Activated CD4-positive, alpha-beta T cell treated with anti-CD3 and anti-CD28 coated beads, Interleukin-2, amount 10 ng/mL, durations not matched to agents 24 days and 14 days (primary cell): ENCODE data around the gene CFAP100. TPM values are rescaled to one million over a fixed set of nuclear protein-coding genes. Genes with fewer than 3 reads are reported as not detected.

ENCODE experiments used
- DNase-seq: peaks from one replicate; pipeline ENCODE4 v3.0.0; 2022
- H3K27ac Mint-ChIP-seq: one replicate; pipeline ENCODE4 v1.8.0; 2022; ENCODE audit warnings: mild to moderate bottlenecking, mixed read lengths
- H3K27me3 Mint-ChIP-seq: one replicate; pipeline ENCODE4 v1.8.0; 2022; ENCODE audit warnings: mixed read lengths
- H3K36me3 Mint-ChIP-seq: one replicate; pipeline ENCODE4 v1.8.0; 2022; ENCODE audit warnings: low read depth, mild to moderate bottlenecking, mixed read lengths
- H3K4me1 Mint-ChIP-seq: one replicate; pipeline ENCODE4 v1.8.0; 2021; ENCODE audit warnings: mixed read lengths
- H3K4me3 Mint-ChIP-seq: one replicate; pipeline ENCODE4 v1.8.0; 2022; ENCODE audit warnings: mild to moderate bottlenecking, moderate library complexity, mixed read lengths
- H3K9me3 Mint-ChIP-seq: one replicate; pipeline ENCODE4 v1.8.0; 2021; ENCODE audit warnings: mixed read lengths
- intact Hi-C: fragments of 100-400 bp; cut with micrococcal nuclease; formaldehyde crosslinking; loops from one replicate; pipeline ENCODE4 v1.15.1; 2023
- total RNA-seq: library from RNA; stranded (reverse); gene quantifications from 2 replicates; pipeline ENCODE4 v1.2.3, GENCODE V29; 2022

CFAP100 gene
- total RNA-seq, 1 donor from 2014 or later, result not detected

DNA sequence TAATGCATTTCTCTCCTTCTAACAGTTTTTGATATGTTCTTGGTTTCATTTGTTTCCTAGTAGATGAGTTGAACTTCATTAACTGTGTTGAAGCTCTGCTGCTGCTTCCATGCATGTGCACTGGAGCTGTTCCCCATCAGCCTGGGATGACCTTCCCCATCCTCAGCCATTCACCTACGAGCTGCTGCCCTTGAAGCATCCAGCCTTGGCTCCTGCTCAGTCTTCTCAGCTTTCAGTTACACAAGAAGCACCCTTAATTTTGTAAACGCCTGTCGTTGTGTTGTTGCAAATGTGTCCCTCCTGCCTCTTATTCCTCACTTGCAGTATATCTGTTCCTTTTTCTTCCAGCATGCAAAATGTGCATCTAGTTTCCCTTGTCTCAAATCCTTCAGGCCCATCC lies 89.4 kb downstream of the CFAP100 start:
- Mint-ChIP-seq H3K9me3 (no peaks in the 10 kb centered on the region), H3K27me3 (no peaks in the 10 kb centered on the region), H3K27ac (no peak overlapping the region), H3K4me1 (peaks cover 10% of the 10 kb centered on the region), H3K4me3 (no peak overlapping the region), H3K36me3 (no peaks in the 10 kb centered on the region)
- intact Hi-C loops, result no loop called here
- no peak for DNase-seq

DNA sequence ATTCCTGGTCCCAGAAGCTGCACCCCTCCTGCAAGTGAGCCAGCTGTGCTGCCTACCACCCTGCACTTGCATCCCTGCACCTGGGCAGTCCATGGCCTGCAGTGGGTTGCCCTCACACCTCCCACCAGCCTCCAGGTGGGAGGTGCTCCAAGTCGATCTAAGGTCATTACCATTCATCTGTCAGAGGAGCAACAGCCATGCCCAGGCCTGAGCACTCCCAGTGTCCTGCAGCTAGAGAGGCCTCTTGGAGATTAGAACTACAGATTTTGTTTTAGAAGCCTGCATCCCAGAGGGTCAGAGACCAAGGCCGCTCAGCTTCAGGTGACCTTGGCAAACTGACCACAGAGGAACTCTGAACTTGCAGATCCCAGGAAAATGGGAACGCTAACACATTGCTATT lies 90.0 kb downstream of the CFAP100 start:
- Mint-ChIP-seq H3K9me3 (no peaks in the 10 kb centered on the region), H3K27ac (no peak overlapping the region), H3K4me3 (no peak overlapping the region), H3K27me3 (no peaks in the 10 kb centered on the region), H3K36me3 (no peaks in the 10 kb centered on the region), H3K4me1 (peaks cover 10% of the 10 kb centered on the region)
- intact Hi-C loops, result no loop called here
- no peak for DNase-seq

DNA sequence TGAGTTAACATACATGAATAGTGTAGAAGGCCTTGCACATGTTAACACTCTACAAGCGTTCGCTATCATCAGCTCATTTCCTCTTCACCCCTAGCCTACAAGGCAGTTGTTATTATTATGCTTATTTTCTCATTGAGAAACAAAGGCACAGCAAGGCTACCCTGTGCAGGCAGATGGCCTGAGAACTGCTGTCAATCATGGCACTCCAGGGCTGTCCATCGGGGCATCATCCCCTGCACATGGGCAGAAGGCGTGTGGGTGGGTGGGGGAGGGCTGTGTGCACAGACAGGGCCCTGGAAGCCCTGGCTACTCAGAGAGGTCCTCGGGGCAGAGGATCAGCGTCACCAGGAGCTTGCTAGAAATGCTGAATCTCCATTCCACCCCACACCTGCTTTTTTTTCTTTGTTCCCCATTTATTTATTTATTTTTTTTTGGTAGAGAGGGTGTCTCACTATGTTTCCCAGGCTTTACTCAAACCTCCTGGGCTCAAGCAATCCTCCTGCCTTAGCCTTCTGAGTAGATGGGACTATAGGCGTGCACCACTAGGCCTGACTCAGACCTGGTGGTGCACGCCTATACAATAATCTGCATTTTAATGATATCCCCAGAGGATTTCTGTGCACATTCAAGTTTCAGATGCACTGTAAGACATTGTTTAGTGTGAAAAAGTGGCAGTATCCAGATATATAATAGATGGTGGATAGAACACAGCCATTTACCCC lies 90.6 kb downstream of the CFAP100 start:
- no peaks in the 10 kb centered on the region for H3K27me3 Mint-ChIP-seq
- no peaks in the 10 kb centered on the region for H3K9me3 Mint-ChIP-seq
- H3K36me3 Mint-ChIP-seq, result no peaks in the 10 kb centered on the region
- H3K4me1 Mint-ChIP-seq, result peaks cover 10% of the 10 kb centered on the region
- no peak overlapping the region for H3K27ac Mint-ChIP-seq
- DNase-seq, result no peak
- H3K4me3 Mint-ChIP-seq, result no peak overlapping the region
- intact Hi-C loops, result no loop called here

DNA sequence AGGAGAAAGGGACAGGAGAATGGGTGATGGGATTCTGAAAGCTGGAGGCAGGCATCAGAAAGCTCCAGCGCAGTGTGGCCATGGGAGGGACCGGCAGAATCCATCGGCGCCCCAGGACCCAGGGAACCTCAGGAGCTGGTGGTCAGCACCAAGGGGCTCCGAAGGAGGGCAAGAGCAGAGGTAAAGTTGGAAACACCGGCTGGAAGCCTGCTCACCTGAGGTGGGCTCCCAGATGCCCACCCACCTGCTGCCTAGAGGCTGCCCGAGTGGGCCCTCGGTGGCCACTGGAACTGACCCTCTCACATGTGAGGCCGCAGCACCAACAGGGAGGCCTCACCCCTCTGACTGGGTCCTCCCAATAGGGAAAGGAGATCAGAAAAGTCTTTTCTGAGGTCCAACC lies 91.2 kb downstream of the CFAP100 start:
- intact Hi-C loops, result no loop called here
- H3K27me3 Mint-ChIP-seq, result no peaks in the 10 kb centered on the region
- no peaks in the 10 kb centered on the region for H3K36me3 Mint-ChIP-seq
- no peak for DNase-seq
- H3K4me1 Mint-ChIP-seq, result peaks cover 10% of the 10 kb centered on the region
- H3K4me3 Mint-ChIP-seq, result no peak overlapping the region
- no peaks in the 10 kb centered on the region for H3K9me3 Mint-ChIP-seq
- H3K27ac Mint-ChIP-seq, result no peak overlapping the region

Other genes starting within 250 kb of the CFAP100 start
- not detected in 2 replicates for gene ALDH1L1, start 214.3 kb upstream of the CFAP100 start, total RNA-seq
- gene KLF15, start 37.5 kb upstream of the CFAP100 start, total RNA-seq, result 0.19 and 0.28 TPM in 2 replicates
- 29.2 and 29.4 TPM in 2 replicates for gene ZXDC, start 81.0 kb downstream of the CFAP100 start, total RNA-seq
- gene UROC1, start 122.9 kb downstream of the CFAP100 start, total RNA-seq, result not detected in 2 replicates
- gene CHST13, start 129.2 kb downstream of the CFAP100 start, total RNA-seq, result not detected in 2 replicates
- gene C3orf22, start 164.0 kb downstream of the CFAP100 start, total RNA-seq, result not detected in 2 replicates